Calu3 (cell line): ENCODE data around the gene MINDY2. TPM values are rescaled to one million over a fixed set of nuclear protein-coding genes. Genes with fewer than 3 reads are reported as not detected.

Experiments used
- BruUV-seq: library from RNA; stranded (reverse); fragments of 400-500 nt; replicated peaks from 2 replicates; lab custom pipeline; 2021; lab: Mats Ljungman, UMichigan
- CTCF ChIA-PET: fragments of 300-600 bp; sonication (Branson Sonifier 250); formaldehyde crosslinking; loops from one replicate; lab custom pipeline; 2022; ENCODE audit warnings: antibody characterized with exemption; lab: Charles Lee
- DNase-seq: peaks from one replicate; pipeline ENCODE4 v3.0.0; 2022
- H3K27ac Mint-ChIP-seq: one replicate; pipeline ENCODE4 v1.8.0; 2022; ENCODE audit warnings: mixed read lengths; ENCODE audit not compliant: unreplicated experiment
- H3K27me3 Mint-ChIP-seq: one replicate; pipeline ENCODE4 v1.8.0; 2022; ENCODE audit warnings: mixed read lengths; ENCODE audit not compliant: unreplicated experiment
- H3K36me3 Mint-ChIP-seq: one replicate; pipeline ENCODE4 v1.8.0; 2022; ENCODE audit warnings: mild to moderate bottlenecking, moderate library complexity, mixed read lengths; ENCODE audit not compliant: insufficient read depth, unreplicated experiment
- H3K4me1 Mint-ChIP-seq: one replicate; pipeline ENCODE4 v1.8.0; 2022; ENCODE audit warnings: mild to moderate bottlenecking, low read depth, mixed read lengths; ENCODE audit not compliant: unreplicated experiment
- H3K4me3 Mint-ChIP-seq: one replicate; pipeline ENCODE4 v1.8.0; 2022; ENCODE audit warnings: mild to moderate bottlenecking, low read depth, moderate library complexity, mixed read lengths; ENCODE audit not compliant: unreplicated experiment
- H3K9me3 Mint-ChIP-seq: one replicate; pipeline ENCODE4 v1.8.0; 2022; ENCODE audit warnings: low read depth, mixed read lengths; ENCODE audit not compliant: unreplicated experiment
- CTCF ChIP-seq: fragments of 200-600 bp; IDR thresholded peaks from one replicate; pipeline ENCODE4 v1.8.0; 2022; ENCODE audit warnings: antibody characterized with exemption; ENCODE audit not compliant: unreplicated experiment
- intact Hi-C: fragments of 100-400 bp; cut with micrococcal nuclease; formaldehyde crosslinking; loops from one replicate; pipeline ENCODE4 v1.10.0; 2022; ENCODE audit not compliant: unreplicated experiment
- total RNA-seq: library from RNA; stranded (reverse); gene quantifications from 2 replicates; pipeline ENCODE4 v1.2.3, GENCODE V29; 2022

The MINDY2 gene
- total RNA-seq, 1 experiment from 2014 or later: 59.0 TPM

GRCh38 chr15:58732625-58733363 lies 38.3 kb upstream of the MINDY2 start:
- CTCF ChIA-PET: interaction anchor here (0.6 to 1.2 kb wide), 2 partner anchors 17 to 400 kb away, joined by 3 read pairs; no protein-coding TSS in a partner anchor
- intact Hi-C loops: loop anchor here (10.0 kb wide), 1 partner anchor 48 kb away; no protein-coding TSS in a partner anchor

GRCh38 chr15:58734859-58735258 lies 36.2 kb upstream of the MINDY2 start:
- H3K4me1 Mint-ChIP-seq: peaks cover 83% of the 10 kb centered on the region
- H3K9me3 Mint-ChIP-seq: peaks cover 2% of the 10 kb centered on the region
- H3K36me3 Mint-ChIP-seq: peaks cover 16% of the 10 kb centered on the region
- peak overlapping the region; percentile 4 for H3K4me3 Mint-ChIP-seq
- H3K27me3 Mint-ChIP-seq: no peaks in the 10 kb centered on the region
- CTCF ChIA-PET: no interaction called here
- no peak for DNase-seq
- intact Hi-C loops: loop anchor here (10.0 kb wide), 1 partner anchor 50 kb away; no protein-coding TSS in a partner anchor
- no peak for TF ChIP-seq CTCF
- peak overlapping the region; percentile 42 for H3K27ac Mint-ChIP-seq
- no TSS peak for BruUV-seq

More at GRCh38 chr15:58732625-58733363, 38.3 kb upstream of the MINDY2 start:
- H3K4me3 Mint-ChIP-seq: peak overlapping the region; percentile 26
- peak overlapping the region; percentile 94 for H3K27ac Mint-ChIP-seq
- peaks cover 2% of the 10 kb centered on the region for H3K9me3 Mint-ChIP-seq
- TF ChIP-seq CTCF: no peak
- no TSS peak for BruUV-seq
- H3K36me3 Mint-ChIP-seq: peaks cover 16% of the 10 kb centered on the region
- no peaks in the 10 kb centered on the region for H3K27me3 Mint-ChIP-seq
- H3K4me1 Mint-ChIP-seq: peaks cover 68% of the 10 kb centered on the region
- DNase-seq: no peak

GRCh38 chr15:58736018-58736643 lies 35.0 kb upstream of the MINDY2 start:
- peaks cover 16% of the 10 kb centered on the region for H3K36me3 Mint-ChIP-seq
- no peak overlapping the region for H3K27ac Mint-ChIP-seq
- intact Hi-C loops: loop anchor here (10.0 kb wide), 1 partner anchor 51 kb away; no protein-coding TSS in a partner anchor
- H3K9me3 Mint-ChIP-seq: peaks cover 2% of the 10 kb centered on the region
- no peak for TF ChIP-seq CTCF
- no peaks in the 10 kb centered on the region for H3K27me3 Mint-ChIP-seq
- H3K4me3 Mint-ChIP-seq: no peak overlapping the region
- H3K4me1 Mint-ChIP-seq: peaks cover 76% of the 10 kb centered on the region
- no TSS peak for BruUV-seq
- DNase-seq: no peak
- CTCF ChIA-PET: no interaction called here

- no peak overlapping the region for H3K4me3 Mint-ChIP-seq
- TF ChIP-seq CTCF: no peak
- DNase-seq: no peak
- no peak overlapping the region for H3K27ac Mint-ChIP-seq
- intact Hi-C loops: loop anchor here (10.0 kb wide), 1 partner anchor 52 kb away; no protein-coding TSS in a partner anchor
- CTCF ChIA-PET: no interaction called here
- no peaks in the 10 kb centered on the region for H3K9me3 Mint-ChIP-seq
- no peaks in the 10 kb centered on the region for H3K27me3 Mint-ChIP-seq
- peaks cover 7% of the 10 kb centered on the region for H3K36me3 Mint-ChIP-seq
- no TSS peak for BruUV-seq
- H3K4me1 Mint-ChIP-seq: peaks cover 76% of the 10 kb centered on the region
Observed at GRCh38 chr15:58737298-58737697, 33.8 kb upstream of the MINDY2 start.
